GM19452 (cell line): ENCODE results near the gene DPF3.
"Not testable (repeated sequence)": the region's sequence is repeated elsewhere in the genome, so short reads cannot be mapped to it uniquely, and the experiment has no call there.

Experiments used
- ATAC-seq: cut with Tn5 transposase; IDR thresholded peaks from one replicate; pipeline ENCODE4 v1.9.1; 2021; ENCODE audit not compliant: unreplicated experiment

DPF3 gene

GRCh38 chr14:72776701-72777261, 117.1 kb downstream of the DPF3 start:
- ATAC-seq, result no peak

DNA sequence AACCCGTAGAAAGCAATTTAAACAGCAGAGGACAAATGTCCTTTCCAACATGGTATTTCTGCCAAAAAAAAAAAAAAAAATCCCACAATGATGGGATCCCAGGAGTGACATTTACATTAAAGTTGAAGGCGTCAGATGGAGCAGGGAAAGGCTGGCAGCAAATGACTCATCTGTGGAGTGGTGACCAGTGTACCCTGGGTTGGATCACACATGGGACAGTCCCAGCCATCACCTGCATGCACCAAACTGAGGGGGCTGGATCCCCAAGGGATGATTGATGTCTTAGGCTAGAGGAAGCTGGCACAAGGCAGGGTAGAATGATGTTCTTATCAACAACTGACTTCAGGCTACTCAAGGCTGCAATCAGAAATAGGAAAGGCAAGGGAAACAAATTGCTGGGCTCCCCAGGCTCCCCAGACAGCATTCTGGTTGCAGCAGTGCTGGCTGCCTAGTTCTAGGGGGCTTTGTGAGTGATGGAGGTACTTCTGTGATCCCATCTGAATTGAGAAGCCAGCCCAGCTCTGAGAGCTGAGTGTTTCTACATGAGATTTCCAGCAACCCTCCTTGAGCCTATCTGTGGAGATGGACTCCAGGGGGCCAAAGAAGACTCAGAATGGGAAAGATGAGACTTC, 117.9 kb downstream of the DPF3 start:
- no peak for ATAC-seq

DNA sequence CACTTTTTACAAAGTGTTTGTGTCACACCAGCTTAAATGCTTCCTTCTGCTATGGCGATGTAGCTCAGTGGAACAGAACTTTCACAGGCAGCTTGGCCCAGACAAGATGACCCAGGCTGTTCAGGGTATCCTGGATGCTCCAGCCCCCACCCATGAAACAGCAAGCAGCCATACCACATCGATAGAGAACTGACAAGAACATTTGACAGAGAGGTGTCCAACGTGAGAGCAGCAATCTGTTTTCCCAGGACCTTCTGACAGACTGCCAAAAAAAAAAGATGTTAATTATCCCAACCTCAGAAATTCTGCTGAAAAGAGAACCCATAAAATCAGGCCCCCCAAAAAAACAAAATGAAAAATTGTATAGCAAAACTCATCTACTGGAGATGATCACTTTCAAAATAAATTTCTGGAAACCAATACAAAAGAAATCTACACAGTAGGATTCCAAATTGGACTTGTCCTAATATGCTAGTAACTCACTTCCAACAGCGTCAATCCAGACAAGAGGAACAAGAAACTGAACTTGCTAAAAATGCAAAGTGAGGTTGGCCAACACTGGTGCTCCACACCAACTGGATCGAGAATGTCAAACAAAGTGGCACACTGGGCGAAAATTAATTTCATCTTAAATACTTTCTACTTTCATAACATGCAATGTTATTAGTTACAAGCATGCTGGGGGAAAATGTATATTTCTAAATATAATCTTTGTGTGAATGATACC, 118.8 kb downstream of the DPF3 start:
- ATAC-seq, result no peak

DNA sequence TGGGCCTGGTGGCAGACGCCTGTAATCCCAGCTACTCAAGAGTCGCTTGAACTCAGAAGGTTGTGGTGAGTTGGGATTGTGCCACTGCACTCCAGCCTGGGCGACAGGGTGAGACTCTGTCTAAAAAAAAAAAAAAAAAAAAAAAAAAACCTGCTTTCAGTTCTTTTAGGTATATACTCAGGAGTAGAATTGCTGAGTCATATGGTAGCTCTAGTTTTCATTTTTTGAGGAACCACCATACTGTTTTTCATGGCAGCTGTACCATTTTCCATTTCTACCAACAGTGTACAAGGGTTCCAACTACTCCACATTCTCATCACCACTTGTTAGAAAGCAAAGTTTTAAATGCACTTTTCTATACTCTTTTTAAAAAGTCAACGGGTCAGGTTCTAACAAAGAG, 119.8 kb downstream of the DPF3 start:
- no peak for ATAC-seq

- no peak for ATAC-seq
Observed at GRCh38 chr14:72771561-72771960, 122.3 kb downstream of the DPF3 start.

DNA sequence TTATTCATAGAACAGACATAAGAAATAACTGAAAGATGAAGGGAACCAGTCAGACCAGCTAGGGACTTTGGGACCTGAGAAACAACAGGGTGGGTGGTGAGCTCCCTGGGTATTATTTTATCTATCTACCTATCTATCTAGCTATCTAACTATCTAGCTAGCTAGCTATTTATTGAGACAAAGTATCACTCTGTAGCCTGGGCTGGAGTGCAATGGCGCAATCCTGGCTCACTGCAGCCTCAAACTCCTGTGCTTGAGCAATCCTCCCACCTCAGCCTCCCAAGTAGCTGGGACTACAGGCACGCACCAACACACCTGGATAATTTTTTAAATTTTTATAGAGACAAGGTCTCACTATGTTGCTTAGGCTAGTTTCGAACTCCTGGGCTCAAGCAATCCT, 127.6 kb downstream of the DPF3 start:
- no peak for ATAC-seq

DNA sequence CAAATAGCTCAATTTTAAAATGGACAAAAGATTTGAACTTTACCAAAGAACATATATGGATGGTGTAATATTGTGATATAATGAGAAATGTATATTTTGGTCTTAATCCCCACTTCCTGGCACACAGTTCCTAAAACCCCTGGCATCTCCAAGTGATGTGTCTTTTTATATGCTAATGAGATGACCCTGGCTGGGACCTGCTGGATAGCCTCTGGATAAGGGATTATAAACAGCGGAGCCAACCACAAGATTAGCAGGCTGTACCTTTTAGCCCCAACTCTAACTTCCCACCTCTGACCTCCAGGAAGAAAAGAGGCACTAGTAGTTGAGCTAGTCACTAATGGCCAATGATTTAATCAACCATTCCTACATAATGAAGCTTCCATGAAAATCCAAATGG, 130.0 kb downstream of the DPF3 start:
- ATAC-seq, result no peak

DNA sequence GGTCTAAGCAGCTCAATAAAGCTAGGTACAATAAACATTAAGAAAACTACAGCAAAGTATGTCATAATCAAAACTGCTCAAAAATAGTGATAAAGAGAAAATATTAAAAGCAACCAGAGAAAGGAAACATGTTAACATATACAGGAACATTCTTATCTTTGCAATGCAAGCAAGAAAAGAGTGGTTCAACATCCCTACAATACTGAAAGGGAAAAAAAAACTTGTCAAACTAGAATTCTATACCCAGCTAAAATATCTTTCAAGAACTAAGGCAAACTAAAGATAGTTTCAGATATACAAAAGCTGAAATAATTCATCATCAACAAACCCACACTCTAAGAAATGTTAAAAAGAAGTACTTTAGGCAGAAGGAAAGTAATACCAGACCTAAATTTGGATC, 134.2 kb downstream of the DPF3 start:
- no peak for ATAC-seq

- no peak for ATAC-seq
Observed at GRCh38 chr14:72758993-72759392, 134.9 kb downstream of the DPF3 start.

DNA sequence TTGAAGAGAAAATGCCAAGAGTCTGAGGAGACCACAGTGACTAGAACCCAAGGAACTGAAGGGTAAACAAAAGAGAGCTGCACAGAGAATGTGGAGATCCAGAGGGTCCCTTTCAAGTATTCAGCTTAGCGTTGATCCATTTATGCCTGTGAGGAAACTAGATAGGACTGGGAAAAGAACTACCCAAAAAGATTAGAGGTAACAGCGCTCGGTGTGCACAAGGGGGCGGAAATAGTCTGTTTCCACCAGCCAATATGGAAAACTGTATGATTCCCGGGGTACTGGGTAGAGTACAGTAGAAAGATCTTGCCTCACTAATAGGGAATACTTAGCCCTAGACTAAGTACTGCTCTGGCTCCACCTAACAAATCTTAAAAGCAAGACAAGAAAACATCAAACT, 135.5 kb downstream of the DPF3 start:
- ATAC-seq, result no peak

DNA sequence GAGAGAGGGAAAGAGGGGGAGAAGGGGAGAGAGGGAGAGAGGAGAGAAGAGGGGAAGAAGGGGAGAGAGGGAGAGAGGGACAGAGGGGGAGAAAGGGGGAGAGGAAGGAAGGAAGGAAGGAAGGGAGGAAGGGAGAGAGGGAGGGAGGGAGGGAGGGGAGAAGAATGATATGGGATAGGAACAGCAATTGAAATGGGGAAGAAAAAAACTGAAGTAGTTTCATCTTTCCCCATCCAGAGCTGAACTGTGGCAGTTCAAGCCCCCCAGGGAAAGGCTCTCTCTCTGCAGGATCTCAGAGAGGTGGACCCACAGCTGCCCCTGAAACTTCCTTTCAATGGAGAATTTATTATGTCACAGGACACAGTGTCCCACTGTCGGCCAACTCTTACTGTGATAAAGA, 136.9 kb downstream of the DPF3 start:
- ATAC-seq, result no peak

GRCh38 chr14:72755766-72756165, 138.1 kb downstream of the DPF3 start:
- ATAC-seq, result no peak

DNA sequence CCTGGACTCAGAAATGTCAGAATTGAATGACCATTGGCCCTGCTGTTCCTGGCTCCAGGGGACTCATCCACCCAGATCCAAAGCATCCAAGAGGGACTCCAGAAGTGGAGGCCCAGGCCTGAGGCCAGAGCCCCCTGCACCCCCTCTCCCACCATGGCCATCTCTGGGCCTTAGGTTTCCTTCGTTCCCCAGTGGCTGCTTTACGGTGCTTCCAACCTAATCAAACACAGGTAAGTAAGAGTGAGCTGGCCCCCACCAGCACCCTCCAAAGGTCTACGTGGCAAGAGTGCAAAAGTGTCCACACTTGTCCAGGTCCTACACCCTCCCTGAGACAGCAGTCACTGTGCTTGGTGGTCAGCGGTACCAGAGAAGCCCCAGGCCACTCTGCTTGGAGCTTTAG, 139.0 kb downstream of the DPF3 start:
- no peak for ATAC-seq

- ATAC-seq, result no peak
Observed at GRCh38 chr14:72753879-72754400, 140.0 kb downstream of the DPF3 start.

DNA sequence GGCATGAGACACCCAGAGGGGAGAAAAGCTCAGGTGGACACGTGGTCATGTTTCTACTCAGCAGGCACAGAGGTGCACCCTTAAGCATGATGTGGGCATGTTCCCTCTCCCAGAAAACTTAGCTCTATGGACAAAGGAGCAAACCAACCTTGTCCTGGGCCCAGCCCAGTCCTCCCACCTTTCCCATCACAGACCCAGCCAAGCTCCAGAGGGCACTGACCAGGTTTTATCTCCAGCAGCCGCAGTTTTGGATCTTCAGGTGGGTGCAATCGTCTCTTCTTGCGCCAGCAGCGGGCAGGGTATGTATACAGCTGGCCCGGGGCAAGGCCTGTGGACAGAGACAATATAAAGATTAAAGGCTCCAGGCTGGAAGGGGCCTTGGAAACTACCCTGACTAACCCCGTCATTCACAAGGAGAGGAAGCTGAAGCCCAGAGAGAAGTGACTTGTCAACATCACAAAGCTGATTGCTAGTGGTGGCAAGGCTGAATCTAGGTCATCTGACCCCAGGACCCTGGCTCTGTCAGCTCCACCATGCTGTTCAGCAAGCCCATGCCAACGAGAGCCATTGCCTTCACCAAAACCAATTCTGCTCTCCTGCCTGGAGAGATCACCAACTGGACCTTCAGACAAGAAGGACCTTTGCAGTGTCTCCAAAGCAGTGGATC, 140.7 kb downstream of the DPF3 start:
- ATAC-seq, result no peak

DNA sequence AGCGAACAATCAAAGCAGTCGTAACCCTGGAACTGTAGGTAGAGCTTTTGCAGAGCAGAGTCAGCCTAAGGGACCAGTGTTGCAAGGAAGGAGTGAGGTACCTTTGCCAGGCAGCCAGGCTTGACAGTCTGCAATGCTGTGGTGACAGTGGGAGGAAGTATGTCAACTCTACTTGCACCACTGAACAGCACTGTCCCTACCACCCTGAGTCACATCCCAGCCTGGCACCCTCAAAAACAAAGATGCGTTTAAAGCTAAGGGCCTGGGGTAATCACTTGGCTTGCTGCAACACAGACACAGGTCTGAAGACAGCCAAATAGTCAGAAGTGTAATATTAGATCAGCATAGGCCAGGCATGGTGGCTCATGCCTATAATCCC, 141.9 kb downstream of the DPF3 start:
- no peak for ATAC-seq

GRCh38 chr14:72751276-72752033, 142.4 kb downstream of the DPF3 start:
- ATAC-seq, result no peak

DNA sequence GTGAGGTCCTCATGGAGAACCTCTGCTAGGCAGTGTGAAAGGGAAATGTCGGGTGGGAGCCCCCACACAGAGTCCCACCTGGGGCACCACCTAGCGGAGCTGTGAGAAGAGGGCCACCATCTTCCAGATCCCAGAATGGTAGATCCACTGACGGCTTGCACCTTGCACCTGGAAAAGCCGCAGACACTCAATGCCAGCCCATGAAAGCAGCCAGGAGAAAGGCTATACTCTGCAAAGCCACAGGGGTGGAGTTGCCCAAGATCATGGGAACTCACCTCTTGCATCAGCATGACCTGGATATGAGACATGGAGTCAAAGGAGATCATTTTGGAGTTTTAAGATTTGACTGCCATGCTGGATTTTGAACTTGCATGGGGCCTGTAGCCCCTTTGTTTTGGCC, 145.0 kb downstream of the DPF3 start:
- ATAC-seq, result not testable (repeated sequence)

DNA sequence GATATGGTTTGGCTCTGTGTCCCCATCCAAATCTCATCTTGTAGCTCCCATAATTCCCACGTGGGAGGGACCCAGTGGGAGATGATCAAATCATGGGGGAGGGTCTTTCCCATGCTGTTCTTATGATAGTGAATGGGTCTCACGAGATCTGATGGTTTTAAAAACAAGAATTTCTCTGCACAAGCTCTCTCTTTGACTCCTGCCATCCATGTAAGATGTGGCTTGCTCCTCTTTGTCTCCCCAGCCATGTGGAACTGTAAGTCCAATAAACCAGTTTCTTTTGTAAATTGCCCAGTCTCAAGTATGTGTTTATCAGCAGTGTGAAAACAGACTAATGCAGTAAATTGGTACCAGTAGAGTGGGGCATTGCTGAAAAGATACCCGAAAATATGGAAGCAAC, 146.2 kb downstream of the DPF3 start:
- no peak for ATAC-seq

DNA sequence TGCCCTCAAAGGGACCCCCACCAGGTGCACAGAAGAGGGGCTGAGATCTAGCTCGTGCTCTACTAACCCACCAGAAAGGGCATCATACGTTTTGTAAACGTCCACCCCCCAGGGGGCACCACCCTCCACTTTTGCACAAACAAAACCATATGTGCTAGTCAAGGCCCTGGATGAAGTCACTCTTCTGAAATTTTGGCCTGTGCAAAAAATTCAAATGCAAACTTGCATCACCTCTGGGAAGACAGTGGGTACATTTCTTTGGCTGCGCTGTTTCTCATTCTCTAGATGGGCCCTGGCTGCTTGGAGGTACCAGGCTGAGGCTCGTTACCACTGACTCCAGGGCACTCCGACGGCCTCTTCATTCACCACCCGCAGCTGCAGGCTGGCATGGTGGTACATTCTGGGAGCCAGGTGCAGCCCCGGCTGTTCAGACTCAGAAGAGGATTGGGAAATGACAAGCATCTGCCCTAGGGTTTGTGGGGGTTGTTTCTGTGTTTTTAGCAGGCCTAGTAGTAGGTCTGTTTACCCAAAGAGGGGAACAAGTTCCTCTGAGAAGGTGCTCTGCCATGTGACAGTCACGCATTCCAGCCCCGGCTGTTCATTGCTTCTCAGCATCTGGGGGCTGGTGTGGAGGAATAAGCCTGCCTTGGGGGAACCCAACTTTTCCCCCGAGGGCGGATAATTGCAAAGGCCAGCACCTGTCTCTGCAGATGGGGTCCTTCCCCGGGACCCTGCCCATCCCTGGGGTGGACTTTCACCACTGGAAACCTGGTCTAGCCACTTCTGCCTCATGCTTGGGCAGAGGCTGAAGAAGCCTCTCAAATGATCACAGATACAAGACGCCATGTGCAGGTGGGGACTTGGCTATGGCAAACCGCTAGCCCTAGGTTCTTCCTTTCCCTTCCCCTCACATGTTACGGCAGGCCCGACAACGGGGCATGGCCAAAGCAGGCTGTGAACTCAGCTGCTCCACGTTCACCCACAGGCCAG, 147.6 kb downstream of the DPF3 start:
- no peak for ATAC-seq
